ENCODE results near the gene UBR4. TPM values are rescaled to one million over a fixed set of nuclear protein-coding genes. Genes with fewer than 3 reads are reported as not detected.

The UBR4 gene
- total RNA-seq, 1 experiment from 2014 or later = 60.2 TPM

- no peak for DNase-seq (ENCODE audit: low read depth)
These were observed 70.4 kb downstream of the UBR4 start for GRCh38 chr1:19139711-19140110.

DNA sequence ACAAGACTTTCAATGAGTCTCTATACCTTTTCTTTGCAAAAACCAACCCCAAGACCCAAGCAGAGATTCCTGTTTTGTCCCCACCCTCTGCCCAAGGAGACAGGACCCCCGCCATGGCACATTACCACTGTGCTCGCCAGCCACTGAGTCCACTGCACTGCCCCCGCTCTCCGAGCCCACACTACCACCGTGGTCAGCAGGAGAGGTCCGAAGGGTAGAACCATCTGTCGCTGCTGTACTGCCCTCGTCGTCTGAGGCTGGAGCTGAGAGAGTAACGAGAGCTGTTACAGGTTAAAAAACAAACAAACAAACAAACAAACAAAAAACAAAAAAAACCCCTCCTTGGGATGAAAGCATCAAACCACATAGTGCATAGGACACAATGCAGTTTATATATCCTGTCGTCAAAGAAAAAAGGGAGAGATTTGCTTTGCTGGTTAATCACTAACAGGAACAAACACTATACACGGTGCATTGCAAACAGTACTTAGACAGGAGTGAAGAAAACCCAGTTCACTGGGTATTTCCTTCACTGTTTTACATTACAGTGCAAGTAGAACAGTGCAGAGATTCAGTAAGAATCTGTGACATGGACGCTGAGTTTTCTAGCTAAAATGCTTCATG, 71.0 kb downstream of the UBR4 start:
- no peak for DNase-seq (ENCODE audit: low read depth)

GRCh38 chr1:19138331-19138730, 71.7 kb downstream of the UBR4 start:
- DNase-seq (ENCODE audit: low read depth) = no peak

DNA sequence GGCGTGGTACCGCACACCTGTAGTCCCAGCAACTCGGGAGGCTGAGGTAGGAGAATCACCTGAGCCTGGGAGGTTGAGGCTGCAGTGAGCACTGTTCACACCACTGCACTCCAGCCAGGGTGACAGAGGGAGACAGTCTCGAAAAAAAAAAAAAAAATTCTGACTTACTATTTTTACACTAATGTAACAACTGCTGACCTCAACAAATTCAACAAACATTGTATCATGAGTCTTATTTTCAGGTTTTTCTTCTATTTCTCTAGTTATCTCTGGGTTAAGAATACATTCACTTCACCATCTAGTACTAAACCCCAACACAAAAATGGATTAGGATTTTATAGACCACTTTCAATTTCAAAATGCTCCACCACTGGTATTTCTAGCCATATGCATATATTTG, 72.9 kb downstream of the UBR4 start:
- DNase-seq (ENCODE audit: low read depth) = no peak

- no peak for DNase-seq (ENCODE audit: low read depth)
These were observed 76.7 kb downstream of the UBR4 start for GRCh38 chr1:19133360-19133759.

DNA sequence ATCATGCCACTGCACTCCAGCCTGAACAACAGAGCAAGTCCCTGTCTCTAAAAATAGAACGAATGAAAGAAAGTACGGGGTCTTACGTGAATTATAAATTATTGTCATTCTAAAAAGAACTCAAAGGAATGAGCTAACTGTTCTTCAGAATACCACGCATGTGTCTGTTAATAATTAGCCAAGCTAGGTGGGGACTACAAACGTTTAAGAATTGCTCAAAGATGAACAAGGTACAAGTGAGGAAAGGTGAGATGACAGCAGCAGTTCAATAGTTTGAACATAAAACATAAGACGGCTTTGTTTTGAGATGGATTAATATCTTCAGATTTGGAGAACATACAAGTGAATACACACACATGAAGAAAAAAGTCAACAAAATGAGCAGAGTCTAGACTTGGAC, 79.6 kb downstream of the UBR4 start:
- DNase-seq (ENCODE audit: low read depth) = no peak

DNA sequence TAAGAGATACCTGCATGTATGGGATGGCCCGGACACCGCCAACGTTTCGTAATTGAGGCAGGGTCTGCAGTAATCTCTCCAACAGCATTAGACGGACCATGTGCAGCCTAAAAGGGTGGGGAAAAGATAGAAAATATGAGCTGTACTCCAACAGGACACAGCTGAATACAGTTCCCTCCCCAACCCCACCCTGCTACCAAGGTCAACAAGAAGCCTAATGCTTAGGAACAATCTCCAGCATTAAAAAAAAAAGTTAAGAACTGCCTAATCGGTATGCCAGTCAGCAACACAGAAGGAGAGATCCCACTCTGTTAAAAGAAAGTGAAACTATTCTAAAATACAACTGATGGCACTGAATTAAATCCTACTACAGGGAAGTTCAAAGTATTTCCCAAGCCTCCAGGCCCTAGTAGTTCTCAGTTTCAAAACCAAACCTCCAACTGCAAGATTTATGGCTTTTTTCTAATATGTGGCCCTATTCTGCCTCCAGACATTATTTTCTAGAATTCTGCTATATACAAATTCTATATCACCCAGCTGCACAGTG, 81.0 kb downstream of the UBR4 start:
- no peak for DNase-seq (ENCODE audit: low read depth)

DNA sequence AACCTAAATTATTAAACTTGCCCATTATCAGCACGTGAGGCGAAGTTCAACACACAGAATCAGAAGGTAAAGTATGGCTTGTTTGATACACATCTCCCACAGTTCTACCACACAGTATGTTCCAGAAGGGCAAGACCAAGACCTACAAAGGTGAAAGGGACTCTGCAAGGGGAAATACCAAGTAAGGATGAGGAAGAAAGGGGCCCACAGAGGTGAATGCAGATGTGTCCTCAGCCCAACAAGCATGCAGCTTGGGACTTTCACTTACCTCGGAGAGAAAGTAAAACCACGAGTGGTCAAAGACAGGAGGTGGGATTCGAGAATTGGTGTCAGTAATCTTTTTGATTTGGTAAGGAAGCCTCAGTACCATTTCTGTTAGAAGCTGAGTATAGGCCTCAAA, 85.8 kb downstream of the UBR4 start:
- no peak for DNase-seq (ENCODE audit: low read depth)

DNA sequence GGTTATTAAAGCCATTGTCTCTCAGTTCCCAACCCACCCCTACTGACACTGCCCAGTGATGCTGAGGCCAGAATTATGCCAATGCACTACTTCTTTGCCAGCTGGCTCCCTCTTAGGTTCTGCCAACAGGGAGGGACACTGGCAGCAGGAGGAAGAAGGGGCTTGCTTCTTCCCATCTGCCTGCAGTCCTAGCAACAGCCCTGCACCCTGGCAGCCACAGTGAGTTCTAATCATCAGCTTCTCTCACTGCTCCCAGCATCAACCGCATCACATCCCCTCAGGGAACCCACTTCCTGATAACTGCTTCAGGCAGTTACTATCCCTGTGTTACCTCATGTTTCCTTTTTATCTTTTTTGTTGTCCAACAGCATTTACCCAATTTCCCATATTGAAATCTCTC, 86.2 kb downstream of the UBR4 start:
- DNase-seq (ENCODE audit: low read depth) = no peak

- peak; percentile 18 for DNase-seq (ENCODE audit: low read depth)
These were observed 87.4 kb downstream of the UBR4 start for GRCh38 chr1:19122668-19123067.

DNA sequence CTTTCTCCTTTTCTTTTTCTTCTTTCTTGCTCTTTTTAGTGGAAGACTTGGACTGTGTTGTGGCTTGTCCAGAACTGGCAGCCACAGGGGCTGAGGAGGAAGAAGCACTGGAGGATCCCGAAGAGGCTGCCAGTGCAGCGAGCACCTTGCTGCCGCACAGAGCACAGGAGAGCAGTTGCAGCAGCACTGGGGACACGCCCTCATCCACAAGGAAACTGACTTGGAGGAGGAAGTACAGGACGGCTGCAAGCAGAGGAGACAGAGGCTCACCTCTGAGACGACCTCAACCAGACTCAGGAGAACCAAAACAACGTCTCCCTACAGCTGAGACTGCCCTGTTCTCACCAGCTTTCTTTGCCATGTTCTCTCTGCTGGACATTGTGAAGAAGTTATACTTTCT, 88.9 kb downstream of the UBR4 start:
- no peak for DNase-seq (ENCODE audit: low read depth)

DNA sequence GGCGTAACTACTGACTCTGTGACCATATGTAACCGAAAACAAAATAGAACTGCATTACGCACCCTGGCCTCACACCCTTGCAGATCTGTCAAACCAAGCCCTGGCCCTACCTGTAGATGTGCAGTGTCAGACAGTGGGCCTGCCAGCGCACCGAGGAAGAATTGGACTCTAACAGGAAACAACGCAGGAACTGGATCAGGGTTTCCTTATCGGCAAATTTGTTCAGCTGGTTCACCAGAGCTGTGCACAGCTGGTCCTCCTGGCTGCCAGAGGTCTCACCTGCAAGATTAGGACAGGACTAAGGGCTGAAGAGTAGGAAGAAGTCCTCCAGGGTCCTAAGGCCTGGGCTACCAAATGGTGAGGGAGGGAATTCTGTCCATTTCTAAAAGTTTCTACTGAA, 90.0 kb downstream of the UBR4 start:
- no peak for DNase-seq (ENCODE audit: low read depth)

DNA sequence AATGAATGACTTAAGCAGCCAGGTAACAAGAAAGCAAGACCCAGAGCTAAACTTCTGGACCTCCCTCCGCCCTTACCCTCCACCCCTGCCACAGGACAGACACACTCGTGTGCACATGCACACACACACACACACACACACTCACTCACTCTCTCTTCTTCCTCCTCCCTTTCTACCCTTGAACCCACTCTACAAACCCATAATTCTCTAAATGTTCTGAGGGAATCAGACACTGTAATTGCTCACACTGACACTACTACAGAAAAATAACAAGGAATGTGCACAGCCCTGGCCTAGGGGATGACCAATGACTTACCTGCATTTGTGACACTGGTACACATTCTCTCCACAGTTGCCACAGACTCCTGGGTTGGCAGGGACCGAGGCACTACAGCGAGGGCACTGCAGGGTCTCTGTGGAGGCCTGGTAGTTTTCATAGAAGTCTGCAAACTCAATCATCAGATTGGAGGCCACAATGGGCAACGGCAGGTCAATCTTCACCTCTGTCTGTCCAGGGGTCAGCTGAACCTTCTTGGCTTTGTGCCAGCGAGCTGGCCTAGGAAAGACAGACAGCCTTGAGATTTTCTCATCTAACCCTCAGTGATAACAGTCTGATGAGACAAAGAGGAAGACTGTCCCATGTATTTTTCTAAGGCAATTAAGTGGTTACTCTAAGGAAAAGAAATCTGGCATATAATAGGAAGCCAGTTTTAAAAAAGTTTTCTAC, 94.8 kb downstream of the UBR4 start:
- no peak for DNase-seq (ENCODE audit: low read depth)

GRCh38 chr1:19113697-19114092, 96.4 kb downstream of the UBR4 start:
- DNase-seq (ENCODE audit: low read depth) = peak; percentile 28

- DNase-seq (ENCODE audit: low read depth) = no peak
These were observed 97.0 kb downstream of the UBR4 start for GRCh38 chr1:19112891-19113696.

- no peak for DNase-seq (ENCODE audit: low read depth)
These were observed 99.7 kb downstream of the UBR4 start for GRCh38 chr1:19110257-19110927.

GRCh38 chr1:19109545-19109944, 100.5 kb downstream of the UBR4 start:
- no peak for DNase-seq (ENCODE audit: low read depth)

DNA sequence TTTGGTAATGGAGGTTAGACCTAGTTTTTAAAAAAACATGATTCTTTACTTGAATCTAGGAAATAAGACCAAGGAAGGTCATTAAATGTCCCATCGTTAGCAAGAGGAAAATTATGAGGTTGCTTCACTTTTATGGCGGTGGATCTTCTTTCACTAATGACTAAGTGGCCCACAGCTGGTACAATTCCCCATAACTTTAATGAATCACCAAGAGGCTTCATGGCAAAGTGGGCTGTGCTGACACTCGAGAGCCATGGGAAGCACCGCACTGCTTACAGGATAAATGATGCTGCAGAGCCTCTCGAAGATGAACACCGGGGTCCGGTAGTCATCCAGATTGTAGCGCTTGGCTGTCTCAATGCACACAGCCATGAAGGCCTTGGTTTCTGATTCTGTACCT, 108.8 kb downstream of the UBR4 start:
- no peak for DNase-seq (ENCODE audit: low read depth)

- DNase-seq (ENCODE audit: low read depth) = no peak
These were observed 110.0 kb downstream of the UBR4 start for GRCh38 chr1:19100028-19100427.

- no peak for DNase-seq (ENCODE audit: low read depth)
These were observed 113.1 kb downstream of the UBR4 start for GRCh38 chr1:19096990-19097389.

DNA sequence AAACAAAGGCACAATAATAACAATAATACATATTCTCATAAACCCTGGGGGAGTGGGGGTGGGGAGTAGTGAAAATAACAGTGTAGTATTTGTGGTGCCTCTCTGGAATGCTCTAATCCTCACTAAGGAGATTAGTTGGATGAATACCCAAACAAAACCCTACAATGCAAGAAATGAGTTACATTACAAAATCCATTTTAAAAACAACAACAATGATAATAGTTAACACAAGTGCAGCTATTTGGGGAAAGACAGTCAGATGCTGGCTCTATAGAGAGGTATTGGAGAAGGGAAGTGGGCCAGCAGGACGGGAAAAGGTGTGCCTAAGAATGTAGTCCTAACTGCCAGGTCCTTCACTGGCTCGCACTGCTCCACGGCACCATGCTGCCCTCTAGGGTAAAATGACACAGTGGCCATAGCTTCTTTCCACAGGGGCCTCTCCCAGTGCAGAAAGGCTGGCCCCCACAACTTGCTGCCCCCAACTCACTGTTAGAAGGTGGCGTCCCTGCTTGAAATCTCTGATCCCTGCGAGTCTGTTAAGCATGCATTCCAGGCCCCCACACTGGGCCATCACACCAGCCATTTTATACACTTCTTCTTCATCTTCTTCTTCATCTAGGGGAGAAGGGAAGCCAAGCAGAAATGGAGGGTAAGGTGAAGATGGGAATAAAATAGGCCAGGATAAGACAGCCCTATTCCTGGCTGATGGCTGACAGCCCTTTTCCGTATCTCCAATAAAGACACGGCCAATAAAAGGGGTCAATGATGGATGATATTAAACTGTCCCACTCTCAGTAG, 113.8 kb downstream of the UBR4 start:
- peak; percentile 21 for DNase-seq (ENCODE audit: low read depth)

Measured in RPMI7951 (cell line).